T47D (cell line): ENCODE data around the gene OR7G3.

Source experiments
- DNase-seq, 2 experiments: peaks; one replicate each; pipeline versions ENCODE4 v3.0.0 to v3.0.0-alpha.2; 2011 to 2012; ENCODE audit warnings: low read depth in 1 of 2, low spot score in 1 of 2
- JUND ChIP-seq: IDR thresholded peaks from 2 replicates; pipeline ENCODE4 v1.6.1; 2012; ENCODE audit warnings: low read depth
- in situ Hi-C: cut with HindIII; loops from 2 replicates; pipeline ENCODE4 v1.10.0; 2016; ENCODE audit warnings: low sequenced_read_pairs, low pct_unique_long_range_greater_than_20kb

The OR7G3 gene

GRCh38 chr19:9144920-9145319 lies 18.2 kb upstream of the OR7G3 start:
- in situ Hi-C loops = no loop called here
- DNase-seq = no peak
- TF ChIP-seq JUND = no peak

DNA sequence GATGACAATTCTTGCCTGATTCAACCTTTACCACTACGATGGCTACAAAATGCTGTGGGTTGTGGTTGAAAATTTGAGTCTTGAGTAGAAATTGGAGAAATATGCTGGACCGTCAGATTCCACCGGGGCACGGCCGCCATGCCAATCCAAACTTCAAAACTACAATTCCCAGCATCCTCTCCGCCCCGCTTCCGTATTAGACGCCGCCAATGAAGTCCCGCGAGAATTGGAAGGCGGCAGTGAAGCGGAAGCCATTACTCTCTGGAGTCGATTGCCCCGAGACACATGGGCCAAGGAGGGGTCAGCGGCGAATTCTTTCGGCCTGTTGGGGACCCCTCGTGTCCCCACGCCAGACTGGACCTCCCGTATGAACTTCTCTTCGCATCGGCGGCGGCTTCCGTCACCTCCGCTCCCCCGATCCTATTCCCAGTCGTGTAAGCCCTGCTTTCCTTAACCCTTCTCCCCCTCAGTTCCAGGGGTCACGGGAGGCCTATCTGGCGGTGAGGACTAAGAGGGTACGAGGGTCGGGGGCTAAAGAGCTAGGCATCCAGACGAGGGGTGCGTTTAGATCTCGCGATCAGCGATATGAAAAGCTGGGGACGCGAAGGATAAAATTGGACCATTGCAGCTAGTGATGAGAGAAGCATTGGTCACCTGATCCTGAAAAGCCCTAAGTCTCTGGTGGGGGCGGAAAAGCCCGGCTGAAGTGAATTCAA lies 13.6 kb upstream of the OR7G3 start, which contains the start of gene ZNF317:
TSS of gene ZNF317 (plus strand) at position 239 of the 716 bp plus-strand sequence. CDS start 15,620 bp downstream, outside the sequence.
- no peak for TF ChIP-seq JUND
- in situ Hi-C loops = no loop called here
- peak; percentile 23 to 91 for DNase-seq

- TF ChIP-seq JUND = no peak
- in situ Hi-C loops = no loop called here
- peak in 1 of 2 experiments; percentile 4 for DNase-seq
Observed at GRCh38 chr19:9139609-9140158, 12.9 kb upstream of the OR7G3 start.

DNA sequence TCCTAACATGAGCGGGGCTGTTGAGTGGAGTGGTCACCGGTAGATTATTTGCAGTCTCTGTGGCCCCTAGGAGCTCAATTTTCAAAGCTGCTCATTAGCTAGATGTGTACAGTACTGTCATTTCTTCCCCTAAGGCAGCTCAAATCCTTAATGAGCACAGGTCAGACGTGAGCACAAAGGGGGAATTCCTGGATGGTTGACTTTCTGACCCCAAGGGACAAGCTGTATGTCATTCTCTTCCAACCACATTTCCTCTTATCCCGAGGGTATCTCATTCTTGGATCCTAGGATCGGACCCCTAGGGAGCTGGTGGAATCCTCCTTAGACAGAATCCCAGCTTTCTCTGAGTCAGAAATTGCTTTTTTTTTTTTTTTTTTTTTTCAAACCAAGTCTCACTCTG lies 5.7 kb upstream of the OR7G3 start:
- no peak for TF ChIP-seq JUND
- no peak for DNase-seq
- in situ Hi-C loops = no loop called here

DNA sequence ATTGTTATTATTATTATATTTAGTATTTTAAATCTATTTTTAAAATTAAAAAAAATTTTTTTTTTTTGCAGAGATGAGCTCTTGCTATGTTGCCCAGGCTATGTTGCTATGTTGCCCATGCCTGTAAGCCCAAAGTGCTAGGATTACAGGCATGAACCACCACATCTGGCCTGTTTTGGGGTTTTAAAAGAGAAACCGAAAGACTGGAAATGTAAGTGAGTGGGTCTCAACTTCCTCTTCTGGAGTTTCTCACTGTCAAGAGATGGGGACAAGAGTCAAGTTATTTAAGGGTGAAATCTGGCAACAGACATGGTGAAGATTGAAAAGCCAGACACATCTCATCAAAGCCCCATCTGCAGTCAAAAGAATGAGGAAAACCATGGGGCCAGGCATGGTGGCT lies 4.2 kb upstream of the OR7G3 start:
- in situ Hi-C loops = no loop called here

DNA sequence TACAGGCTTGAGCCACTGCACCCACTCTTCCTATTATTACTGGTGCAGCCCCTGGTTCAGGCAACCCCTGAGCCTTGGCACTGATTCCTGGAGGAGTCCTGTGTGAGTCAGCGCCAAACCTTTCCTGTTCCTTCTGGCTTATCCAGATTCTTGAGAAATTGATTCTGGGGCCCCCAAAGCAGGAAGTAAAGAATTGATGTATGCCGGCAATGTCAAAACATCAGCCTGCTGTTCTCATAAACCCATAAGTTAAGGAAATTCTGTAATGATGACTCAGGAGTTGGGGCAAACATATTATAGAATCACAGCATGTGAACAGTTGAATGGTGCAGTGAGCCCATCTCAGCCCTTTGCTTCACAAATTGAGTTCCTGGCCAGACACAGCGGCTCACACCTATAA lies 1.4 kb upstream of the OR7G3 start:
- DNase-seq = no peak
- TF ChIP-seq JUND = no peak
- in situ Hi-C loops = no loop called here

More for the DNA sequence above, 4.2 kb upstream of the OR7G3 start:
- DNase-seq = no peak
- TF ChIP-seq JUND = no peak

DNA sequence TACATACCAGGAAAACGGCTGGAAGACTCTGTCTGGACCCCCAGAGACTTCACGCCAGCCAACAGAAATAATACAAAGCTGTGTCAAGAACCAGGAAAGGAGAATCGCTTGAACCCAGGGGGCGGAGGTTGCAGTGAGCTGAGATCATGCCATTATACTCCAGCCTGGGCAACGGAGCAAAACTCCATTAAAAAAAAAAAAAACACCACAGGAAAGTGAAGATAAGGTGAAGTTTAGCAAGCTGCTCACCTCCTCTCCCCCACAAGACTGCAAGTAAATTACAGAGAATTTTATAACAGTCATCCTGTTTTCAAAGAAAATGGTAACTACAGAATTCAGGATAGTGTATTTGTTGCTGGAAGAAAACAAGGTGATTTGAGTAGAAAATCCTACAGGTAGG lies 10.2 kb downstream of the OR7G3 start:
- TF ChIP-seq JUND = no peak
- DNase-seq = no peak
- in situ Hi-C loops = no loop called here

DNA sequence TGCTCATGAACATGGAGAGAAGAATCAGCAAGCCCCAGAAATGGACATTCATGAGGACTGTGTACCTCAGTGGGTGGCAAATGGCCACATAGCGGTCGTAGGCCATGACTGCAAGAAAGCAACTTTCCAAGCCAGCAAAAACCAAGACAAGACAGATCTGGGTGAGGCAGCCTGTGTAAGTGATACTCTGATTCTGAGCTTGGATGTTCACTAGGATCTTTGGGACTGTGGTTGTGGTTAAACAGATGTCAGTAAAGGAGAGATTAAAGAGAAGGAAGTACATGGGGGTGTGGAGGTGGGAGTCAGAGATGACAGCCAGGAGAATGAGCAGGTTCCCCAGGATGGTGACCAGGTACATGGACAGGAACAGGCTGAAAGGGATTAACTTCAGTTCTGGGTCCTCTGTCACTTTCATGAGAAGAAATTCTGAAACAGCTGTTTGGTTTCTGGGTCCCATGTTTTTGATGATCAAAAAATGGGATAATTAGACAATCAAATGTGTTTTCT lies 11.4 kb downstream of the OR7G3 start, which contains the start of gene OR7G1:
TSS of gene OR7G1 (minus strand) at position 457 of the 507 bp plus-strand sequence. CDS start at position 457, 0 bp downstream.
- DNase-seq = no peak
- in situ Hi-C loops = no loop called here
- TF ChIP-seq JUND = no peak

DNA sequence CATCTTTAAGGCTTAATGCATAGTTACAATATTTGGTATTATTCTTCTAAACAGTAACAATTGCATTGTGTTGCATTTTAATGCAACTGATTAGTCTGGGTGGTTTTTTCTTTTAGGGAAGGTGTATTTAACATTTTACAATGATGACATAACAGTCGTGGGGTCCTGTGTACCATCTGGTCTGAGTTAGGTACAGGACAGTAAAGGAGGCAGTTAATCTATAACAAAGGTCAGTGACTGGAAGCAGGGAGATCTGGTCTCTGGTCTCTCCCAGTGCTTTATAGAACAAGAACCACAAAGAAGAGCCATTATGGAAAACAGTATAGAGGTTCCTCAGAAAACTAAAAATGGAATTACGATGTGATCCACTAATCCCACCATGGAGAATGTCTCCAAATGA lies 16.8 kb downstream of the OR7G3 start:
- in situ Hi-C loops = no loop called here
- no peak for TF ChIP-seq JUND
- DNase-seq = no peak

DNA sequence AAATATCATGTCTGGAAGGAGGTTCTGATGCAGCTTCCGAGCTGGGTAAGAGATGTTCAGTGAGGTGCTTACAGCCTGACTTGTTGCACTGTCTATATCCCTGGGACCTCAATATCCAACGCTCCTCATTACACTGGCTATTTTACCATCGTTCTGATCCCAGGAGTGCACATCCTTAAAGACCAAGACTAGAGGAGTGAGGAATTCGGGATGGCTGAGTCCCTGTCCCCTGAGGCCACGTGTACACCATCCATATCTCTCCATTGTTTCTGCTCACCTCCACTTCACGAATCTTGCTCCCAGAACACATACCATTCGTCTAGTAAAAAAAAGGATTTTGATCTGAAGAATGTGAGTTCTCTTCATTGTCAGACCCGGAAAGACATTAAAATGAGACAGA lies 19.4 kb downstream of the OR7G3 start, which contains the start of gene OR7G2:
TSS of gene OR7G2 (minus strand) at position 101 of the 400 bp plus-strand sequence. CDS start 4,232 bp downstream, outside the sequence.
- no peak for TF ChIP-seq JUND
- no peak for DNase-seq
- in situ Hi-C loops = no loop called here

GRCh38 chr19:9086761-9087160 lies 40.0 kb downstream of the OR7G3 start, which contains the start of gene OR1M1:
Gene OR1M1, plus strand, starts transcription at chr19:9087061. Its CDS starts 6,184 bp downstream, at chr19:9093245.
- in situ Hi-C loops = no loop called here
- no peak for DNase-seq
- TF ChIP-seq JUND = no peak

DNA sequence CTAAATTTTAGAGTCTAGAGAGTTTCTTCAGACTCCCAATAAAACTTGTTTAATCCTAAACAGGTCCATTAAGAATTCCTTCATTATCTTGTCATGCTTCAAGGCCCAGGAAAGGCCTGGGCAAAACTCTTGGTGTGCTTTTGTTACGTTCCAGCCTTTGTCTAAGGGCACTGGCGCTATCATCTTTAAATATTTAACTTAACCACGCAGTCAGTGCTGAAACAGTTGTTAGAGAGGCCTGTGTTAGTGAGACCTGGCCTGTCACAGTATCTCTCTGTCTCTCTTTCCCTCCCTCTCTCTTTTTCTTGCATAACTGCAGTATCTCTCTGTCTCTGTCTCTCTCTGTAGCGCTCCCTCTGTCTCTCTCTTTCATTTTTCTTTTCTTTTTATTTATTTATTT lies 48.1 kb downstream of the OR7G3 start:
- no peak for TF ChIP-seq JUND
- DNase-seq = no peak
- in situ Hi-C loops = no loop called here

- in situ Hi-C loops = no loop called here
- DNase-seq = no peak
- TF ChIP-seq JUND = no peak
Observed at GRCh38 chr19:9076901-9077300, 49.8 kb downstream of the OR7G3 start.
